IMR-90 (cell line): ENCODE data around the gene ARHGAP24. TPM values are rescaled to one million over a fixed set of nuclear protein-coding genes. Genes with fewer than 3 reads are reported as not detected.

Experiments used
- ATAC-seq: fragments of 200-7000 bp; cut with Tn5 transposase; 2 replicates; pipeline ENCODE4 v1.9.1; 2020; ENCODE audit warnings: low read depth, mild to moderate bottlenecking, moderate library complexity
- BruUV-seq: library from RNA; stranded (reverse); fragments of 400-500 nt; replicated peaks from 2 replicates; lab custom pipeline; 2021; lab: Mats Ljungman, UMichigan
- CTCF ChIA-PET: fragments of 300-600 bp; formaldehyde crosslinking; extraction: SDS; loops from one replicate; lab custom pipeline; 2021; ENCODE audit warnings: antibody characterized with exemption; lab: Yijun Ruan, JAX
- POLR2A ChIA-PET: fragments of 300-600 bp; sonication (Branson Sonifier 250); formaldehyde crosslinking; loops from one replicate; lab custom pipeline; 2022; ENCODE audit warnings: antibody characterized with exemption; ENCODE audit not compliant: unreplicated experiment; lab: Charles Lee
- DNase-seq: peaks from one replicate; pipeline ENCODE4 v3.0.0; 2013
- H2AFZ ChIP-seq: replicated peaks from 2 replicates; pipeline ENCODE3; 2013; ENCODE audit warnings: low read length, mild to moderate bottlenecking; ENCODE audit not compliant: poor library complexity
- H2AK5ac ChIP-seq: 2 replicates; pipeline ENCODE4 v1.6.1; 2013; ENCODE audit warnings: low read depth, low read length, inconsistent platforms
- H2AK9ac ChIP-seq: replicated peaks from 2 replicates; pipeline ENCODE3; 2013; ENCODE audit warnings: mild to moderate bottlenecking, low read depth, low read length, moderate library complexity; ENCODE audit not compliant: poor library complexity
- H2BK120ac ChIP-seq: 2 replicates; pipeline ENCODE4 v1.6.1; 2013; ENCODE audit warnings: low read depth, low read length, inconsistent platforms
- H2BK15ac ChIP-seq: 3 replicates; pipeline ENCODE4 v1.6.1; 2013; ENCODE audit warnings: low read depth, low read length, inconsistent platforms
- H2BK20ac ChIP-seq: 2 replicates; pipeline ENCODE4 v1.6.1; 2013; ENCODE audit warnings: low read depth, mild to moderate bottlenecking, inconsistent platforms, low read length, moderate library complexity
- H2BK5ac ChIP-seq: 2 replicates; pipeline ENCODE4 v1.6.1; 2013; ENCODE audit warnings: mild to moderate bottlenecking, low read depth, low read length, inconsistent platforms; ENCODE audit not compliant: poor library complexity, severe bottlenecking
- H3K14ac ChIP-seq: replicated peaks from 2 replicates; pipeline ENCODE4 v1.6.1; 2013; ENCODE audit warnings: low read depth, low read length, inconsistent platforms
- H3K18ac ChIP-seq: 2 replicates; pipeline ENCODE4 v1.6.1; 2013; ENCODE audit warnings: low read depth, low read length, control low read depth
- H3K23ac ChIP-seq: 2 replicates; pipeline ENCODE4 v1.6.1; 2013; ENCODE audit warnings: low read depth, low read length, inconsistent platforms
- H3K27ac ChIP-seq: 2 replicates; pipeline ENCODE4 v1.5.1; 2013; ENCODE audit warnings: mild to moderate bottlenecking, control low read depth, low read length; ENCODE audit not compliant: insufficient read depth
- H3K27me3 ChIP-seq: 2 replicates; pipeline ENCODE4 v1.6.1; 2013; ENCODE audit warnings: low read length; ENCODE audit not compliant: control insufficient read depth, insufficient read depth
- H3K36me3 ChIP-seq: 2 replicates; pipeline ENCODE4 v1.6.1; 2013; ENCODE audit warnings: low read length, mixed read lengths; ENCODE audit not compliant: control insufficient read depth, insufficient read depth
- H3K4ac ChIP-seq: 2 replicates; pipeline ENCODE4 v1.6.1; 2013; ENCODE audit warnings: low read depth, low read length, inconsistent platforms
- H3K4me1 ChIP-seq: 2 replicates; pipeline ENCODE4 v1.6.1; 2013; ENCODE audit warnings: low read length, mixed read lengths; ENCODE audit not compliant: control insufficient read depth, insufficient read depth
- H3K4me2 ChIP-seq: 2 replicates; pipeline ENCODE4 v1.6.1; 2013; ENCODE audit warnings: low read depth, mild to moderate bottlenecking, control low read depth, low read length, moderate library complexity
- H3K4me3 ChIP-seq: 2 replicates; pipeline ENCODE4 v1.5.1; 2013; ENCODE audit warnings: low read depth, mild to moderate bottlenecking, control low read depth, low read length, moderate library complexity; ENCODE audit not compliant: insufficient read depth
- H3K56ac ChIP-seq: 2 replicates; pipeline ENCODE4 v1.6.1; 2013; ENCODE audit warnings: low read length, inconsistent platforms; ENCODE audit not compliant: insufficient read depth; ENCODE audit errors: extremely low read depth
- H3K79me1 ChIP-seq, 2 experiments: 2 replicates each; pipeline ENCODE4 v1.6.1; 2013; ENCODE audit warnings: low read length in 2 of 2, inconsistent platforms in 1 of 2, low read depth in 1 of 2
- H3K9ac ChIP-seq: 2 replicates; pipeline ENCODE4 v1.6.1; 2013; ENCODE audit warnings: low read depth, low read length, control low read depth
- H3K9me1 ChIP-seq: 2 replicates; pipeline ENCODE4 v1.6.1; 2013; ENCODE audit warnings: low read length, inconsistent platforms; ENCODE audit not compliant: insufficient read depth
- H3K9me3 ChIP-seq: 2 replicates; pipeline ENCODE4 v1.6.1; 2013; ENCODE audit warnings: low read length; ENCODE audit not compliant: control insufficient read depth, insufficient read depth
- H4K20me1 ChIP-seq: 2 replicates; pipeline ENCODE4 v1.6.1; 2013; ENCODE audit warnings: low read length, inconsistent platforms; ENCODE audit not compliant: insufficient read depth
- H4K5ac ChIP-seq: 2 replicates; pipeline ENCODE4 v1.6.1; 2013; ENCODE audit warnings: mild to moderate bottlenecking, low read depth, low read length, control low read depth
- H4K8ac ChIP-seq, 2 experiments: 2 replicates each; pipeline ENCODE4 v1.6.1; 2013; ENCODE audit warnings: low read depth in 2 of 2, low read length in 2 of 2, control low read depth in 1 of 2, inconsistent platforms in 1 of 2
- H4K91ac ChIP-seq: 2 replicates; pipeline ENCODE4 v1.6.1; 2013; ENCODE audit warnings: low read depth, low read length, inconsistent platforms; ENCODE audit not compliant: insufficient read depth
- BHLHE40 ChIP-seq: fragments of 150-350 bp; IDR thresholded peaks from 2 replicates; pipeline ENCODE4 v1.6.1; 2016; ENCODE audit warnings: mild to moderate bottlenecking, low read depth, low read length
- CEBPB ChIP-seq: IDR thresholded peaks from 2 replicates; pipeline ENCODE4 v1.6.1; 2012; ENCODE audit warnings: low read depth, low read length, improper control_type of control experiment
- CHD1 ChIP-seq: IDR thresholded peaks from 2 replicates; pipeline ENCODE4 v1.6.1; 2012; ENCODE audit warnings: low read depth, low read length, improper control_type of control experiment
- FOS ChIP-seq: fragments of 150-350 bp; IDR thresholded peaks from 2 replicates; pipeline ENCODE4 v1.6.1; 2016; ENCODE audit warnings: low read depth, low read length
- MAFK ChIP-seq: IDR thresholded peaks from 2 replicates; pipeline ENCODE4 v1.6.1; 2012; ENCODE audit warnings: low read depth, low read length, improper control_type of control experiment
- MAZ ChIP-seq: IDR thresholded peaks from 2 replicates; pipeline ENCODE4 v1.6.1; 2012; ENCODE audit warnings: low read depth, mild to moderate bottlenecking, low read length, improper control_type of control experiment, moderate library complexity, borderline replicate concordance
- MXI1 ChIP-seq: IDR thresholded peaks from 2 replicates; pipeline ENCODE4 v1.6.1; 2012; ENCODE audit warnings: low read depth, mild to moderate bottlenecking, low read length, moderate library complexity, borderline replicate concordance
- NFE2L2 ChIP-seq: fragments of 150-350 bp; IDR thresholded peaks from 2 replicates; pipeline ENCODE4 v1.6.1; 2016; ENCODE audit warnings: low read depth, mild to moderate bottlenecking, low read length
- POLR2A ChIP-seq: IDR thresholded peaks from 2 replicates; pipeline ENCODE4 v1.6.1; 2012; ENCODE audit warnings: mild to moderate bottlenecking, low read depth, low read length
- RAD21 ChIP-seq: IDR thresholded peaks from 2 replicates; pipeline ENCODE4 v1.6.1; 2012; ENCODE audit warnings: low read length, improper control_type of control experiment
- RCOR1 ChIP-seq: IDR thresholded peaks from 2 replicates; pipeline ENCODE4 v1.6.1; 2012; ENCODE audit warnings: mild to moderate bottlenecking, low read length, improper control_type of control experiment; ENCODE audit not compliant: insufficient replicate concordance
- RFX5 ChIP-seq: IDR thresholded peaks from 2 replicates; pipeline ENCODE4 v1.8.0; 2012; ENCODE audit warnings: low read depth, mild to moderate bottlenecking, low read length, moderate library complexity
- SMC3 ChIP-seq: fragments of 150-350 bp; IDR thresholded peaks from 2 replicates; pipeline ENCODE4 v1.6.1; 2016; ENCODE audit warnings: low read depth, mild to moderate bottlenecking, antibody characterized with exemption, low read length, moderate library complexity
- WGBS, 2 experiments: methylation state at CpG; one replicate each; pipeline versions ENCODE4 v1.1.5 to v1.1.7; 2013; ENCODE audit warnings: missing lambda C conversion rate in 2 of 2; ENCODE audit not compliant: insufficient read length in 1 of 2; ENCODE audit errors: extremely low coverage in 2 of 2; 5-methylcytosine and 5-hydroxymethylcytosine counted together
- dilution Hi-C: fragments of 300-500 bp; cut with HindIII; formaldehyde crosslinking; loops from one replicate; pipeline ENCODE4 v1.14.3; 2018; ENCODE audit warnings: low sequenced_read_pairs; ENCODE audit not compliant: unreplicated experiment
- in situ Hi-C: fragments of 300-500 bp; cut with MboI; formaldehyde crosslinking; loops from 3 replicates; pipeline ENCODE4 v1.14.3; 2019; ENCODE audit warnings: low sequenced_read_pairs, inconsistent platforms, mixed read lengths
- intact Hi-C: fragments of 100-400 bp; cut with micrococcal nuclease; formaldehyde crosslinking; loops from 2 replicates; pipeline ENCODE4 v1.10.0; 2022
- polyA plus RNA-seq, 3 experiments: library from polyadenylated mRNA; depleted of rRNA; stranded (reverse); fragments of >200 nt; gene quantifications; 2 replicates each; pipeline ENCODE4 v1.2.3, GENCODE V29; 2012; ENCODE audit warnings: low replicate concordance in 1 of 3
- total RNA-seq: library from RNA; depleted of rRNA; stranded (reverse); fragments of >200 nt; gene quantifications from 2 replicates; pipeline ENCODE4 v1.2.3, GENCODE V29; 2012
- TF ChIP-seq, protein P1 (sequence below): conservative IDR thresholded peaks from 2 replicates; pipeline ENCODE4 v1.5.1; 2012; ENCODE audit warnings: mild to moderate bottlenecking, low read depth, low read length, improper control_type of control experiment
- TF ChIP-seq, protein P2 (sequence below): fragments of 150-350 bp; IDR thresholded peaks from 2 replicates; pipeline ENCODE4 v1.6.1; 2017; ENCODE audit warnings: mild to moderate bottlenecking, antibody characterized with exemption, low read length, low read depth
- TF ChIP-seq, protein P3 (sequence below): fragments of 150-350 bp; IDR thresholded peaks from 2 replicates; pipeline ENCODE4 v1.6.1; 2016; ENCODE audit warnings: low read depth, mild to moderate bottlenecking, low read length, moderate library complexity, borderline replicate concordance

ARHGAP24 gene
- total and polyA plus RNA-seq, 2 of the 4 experiments (the other 2 are of a cell fraction): 11.9 to 24.0 TPM

DNA sequence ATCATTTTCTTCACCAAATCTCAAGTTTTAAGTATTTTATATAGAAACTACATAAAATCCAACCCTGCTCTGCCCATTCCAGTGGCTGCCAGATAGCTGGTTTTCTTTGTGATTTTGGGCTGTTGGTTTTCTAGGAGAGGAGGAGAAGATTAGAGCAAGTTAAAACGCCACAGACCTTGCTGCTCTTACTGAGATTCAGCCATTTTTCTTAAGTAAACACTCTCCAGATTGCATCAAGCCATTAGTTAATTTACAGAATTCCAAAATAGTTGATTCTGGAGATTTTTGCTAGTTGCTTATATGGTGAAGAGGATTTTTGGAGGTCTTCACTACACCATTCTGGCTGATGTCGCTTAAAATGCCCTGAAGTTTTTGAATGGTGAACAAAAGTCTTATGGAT, 518.7 kb downstream of the ARHGAP24 start:
- Histone ChIP-seq H3K56ac (no peak overlapping the region), H3K18ac (no peak overlapping the region), H4K20me1 (no peaks in the 10 kb centered on the region), H3K4ac (no peak overlapping the region), H2AFZ (no peak overlapping the region), H2BK5ac (no peak overlapping the region), H3K4me1 (no peaks in the 10 kb centered on the region), H3K4me3 (no peak overlapping the region), H2AK9ac (no peak overlapping the region), H3K27ac (no peak overlapping the region), H3K9me1 (peaks cover 6% of the 10 kb centered on the region), H2BK15ac (no peak overlapping the region), H2AK5ac (no peak overlapping the region), H4K8ac (no peak overlapping the region), H3K9me3 (no peaks in the 10 kb centered on the region), H4K5ac (no peak overlapping the region), H3K36me3 (peaks cover 11% of the 10 kb centered on the region), H3K79me1 (peaks cover 0 to 5% of the 10 kb centered on the region in 2 experiments; a peak in 1 of 4 replicates), H3K14ac (no peak overlapping the region), H4K91ac (no peak overlapping the region), H3K4me2 (no peak overlapping the region), H3K23ac (no peak overlapping the region), H3K27me3 (no peaks in the 10 kb centered on the region), H2BK120ac (no peak overlapping the region), H3K9ac (no peak overlapping the region), H2BK20ac (no peak overlapping the region)
- no peak for ATAC-seq
- no CpG with 5 or more reads among the region's 2 CpGs for WGBS, 2 experiments
- CTCF ChIA-PET: no interaction called here
- intact Hi-C loops: no loop called here
- dilution Hi-C loops: no loop called here
- POLR2A ChIA-PET: interaction anchor here (0.6 kb wide), 2 partner anchors 11 to 92 kb away, joined by 3 to 4 read pairs; no protein-coding TSS in a partner anchor
- BruUV-seq: no TSS peak
- in situ Hi-C loops: no loop called here
- DNase-seq: no peak
- no peak for TF ChIP-seq RAD21
- no peak for TF ChIP-seq RCOR1
- no peak for TF ChIP-seq CEBPB
- TF ChIP-seq MXI1: no peak
- no peak for TF ChIP-seq POLR2A
- no peak for TF ChIP-seq FOS
- no peak for TF ChIP-seq MAZ
- TF ChIP-seq CHD1: no peak
- no peak for TF ChIP-seq SMC3
- TF ChIP-seq, protein P1, sequence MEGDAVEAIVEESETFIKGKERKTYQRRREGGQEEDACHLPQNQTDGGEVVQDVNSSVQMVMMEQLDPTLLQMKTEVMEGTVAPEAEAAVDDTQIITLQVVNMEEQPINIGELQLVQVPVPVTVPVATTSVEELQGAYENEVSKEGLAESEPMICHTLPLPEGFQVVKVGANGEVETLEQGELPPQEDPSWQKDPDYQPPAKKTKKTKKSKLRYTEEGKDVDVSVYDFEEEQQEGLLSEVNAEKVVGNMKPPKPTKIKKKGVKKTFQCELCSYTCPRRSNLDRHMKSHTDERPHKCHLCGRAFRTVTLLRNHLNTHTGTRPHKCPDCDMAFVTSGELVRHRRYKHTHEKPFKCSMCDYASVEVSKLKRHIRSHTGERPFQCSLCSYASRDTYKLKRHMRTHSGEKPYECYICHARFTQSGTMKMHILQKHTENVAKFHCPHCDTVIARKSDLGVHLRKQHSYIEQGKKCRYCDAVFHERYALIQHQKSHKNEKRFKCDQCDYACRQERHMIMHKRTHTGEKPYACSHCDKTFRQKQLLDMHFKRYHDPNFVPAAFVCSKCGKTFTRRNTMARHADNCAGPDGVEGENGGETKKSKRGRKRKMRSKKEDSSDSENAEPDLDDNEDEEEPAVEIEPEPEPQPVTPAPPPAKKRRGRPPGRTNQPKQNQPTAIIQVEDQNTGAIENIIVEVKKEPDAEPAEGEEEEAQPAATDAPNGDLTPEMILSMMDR: no peak
- TF ChIP-seq, protein P2, sequence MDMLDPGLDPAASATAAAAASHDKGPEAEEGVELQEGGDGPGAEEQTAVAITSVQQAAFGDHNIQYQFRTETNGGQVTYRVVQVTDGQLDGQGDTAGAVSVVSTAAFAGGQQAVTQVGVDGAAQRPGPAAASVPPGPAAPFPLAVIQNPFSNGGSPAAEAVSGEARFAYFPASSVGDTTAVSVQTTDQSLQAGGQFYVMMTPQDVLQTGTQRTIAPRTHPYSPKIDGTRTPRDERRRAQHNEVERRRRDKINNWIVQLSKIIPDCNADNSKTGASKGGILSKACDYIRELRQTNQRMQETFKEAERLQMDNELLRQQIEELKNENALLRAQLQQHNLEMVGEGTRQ: no peak
- no peak for TF ChIP-seq BHLHE40
- TF ChIP-seq, protein P3, sequence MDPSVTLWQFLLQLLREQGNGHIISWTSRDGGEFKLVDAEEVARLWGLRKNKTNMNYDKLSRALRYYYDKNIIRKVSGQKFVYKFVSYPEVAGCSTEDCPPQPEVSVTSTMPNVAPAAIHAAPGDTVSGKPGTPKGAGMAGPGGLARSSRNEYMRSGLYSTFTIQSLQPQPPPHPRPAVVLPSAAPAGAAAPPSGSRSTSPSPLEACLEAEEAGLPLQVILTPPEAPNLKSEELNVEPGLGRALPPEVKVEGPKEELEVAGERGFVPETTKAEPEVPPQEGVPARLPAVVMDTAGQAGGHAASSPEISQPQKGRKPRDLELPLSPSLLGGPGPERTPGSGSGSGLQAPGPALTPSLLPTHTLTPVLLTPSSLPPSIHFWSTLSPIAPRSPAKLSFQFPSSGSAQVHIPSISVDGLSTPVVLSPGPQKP: no peak
- TF ChIP-seq RFX5: no peak
- TF ChIP-seq NFE2L2: no peak
- no peak for TF ChIP-seq MAFK
